Transverse colon (tissue), 4 donors: ENCODE results near the gene NTN3. TPM values are rescaled to one million over a fixed set of nuclear protein-coding genes. Genes with fewer than 3 reads are reported as not detected.

ENCODE experiments used
- DNase-seq: peaks from one replicate; pipeline ENCODE4 v3.0.0-alpha.2; 2019
- H3K27ac ChIP-seq, 4 donors: fragments of 200-600 bp; sonication (generic); 2 replicates each; pipeline ENCODE4 v1.5.1; 2016 to 2018; ENCODE audit warnings: inconsistent platforms in 4 of 4
- H3K27me3 ChIP-seq: fragments of 200-600 bp; sonication (generic); 2 replicates; pipeline ENCODE4 v1.5.1; 2017; ENCODE audit warnings: inconsistent platforms
- H3K36me3 ChIP-seq, 4 donors: fragments of 200-600 bp; sonication (generic); 2 replicates each; pipeline ENCODE4 v1.5.1; 2017 to 2019; ENCODE audit warnings: inconsistent platforms in 4 of 4
- H3K4me1 ChIP-seq, 4 donors: fragments of 200-600 bp; sonication (generic); 2 replicates each; pipeline ENCODE4 v1.5.1; 2017 to 2020; ENCODE audit warnings: inconsistent platforms in 4 of 4
- H3K4me3 ChIP-seq, 4 donors: fragments of 200-600 bp; sonication (generic); 1 replicate in 1 of 4; 2 replicates in 3 of 4; pipeline versions ENCODE4 v1.5.1 to v1.6.1; 2017 to 2019; ENCODE audit warnings: inconsistent platforms in 4 of 4
- H3K9me3 ChIP-seq, 2 donors: fragments of 200-600 bp; sonication (generic); 2 replicates each; pipeline ENCODE4 v1.5.1; 2017 to 2019; ENCODE audit warnings: inconsistent platforms in 2 of 2
- EP300 ChIP-seq: sonication (generic); formaldehyde crosslinking; IDR thresholded peaks from one replicate; pipeline ENCODE4 v1.6.1; 2017; ENCODE audit warnings: antibody characterized with exemption, low read depth
- POLR2A ChIP-seq: fragments of 450-650 bp; IDR thresholded peaks from one replicate; pipeline ENCODE4 v1.6.1; 2016; ENCODE audit warnings: antibody characterized with exemption, mild to moderate bottlenecking, moderate library complexity
- POLR2AphosphoS5 ChIP-seq, 3 donors: sonication (generic); formaldehyde crosslinking; IDR thresholded peaks; one replicate each; pipeline ENCODE4 v1.6.1; 2016; ENCODE audit warnings: antibody characterized with exemption in 3 of 3
- WGBS, 2 donors: methylation state at CpG; one replicate each; pipeline ENCODE4 v1.1.5; 2018; ENCODE audit warnings: low coverage in 1 of 2; 5-methylcytosine and 5-hydroxymethylcytosine counted together
- in situ Hi-C, 4 donors: fragments of 200-750 bp; cut with MboI; loops; one replicate each; pipeline versions ENCODE4 v1.15.0 to v1.15.1; 2017; ENCODE audit warnings: low sequenced_read_pairs in 3 of 4, low pct_ligation_motif_present in 1 of 4, low pct_unique_long_range_greater_than_20kb in 1 of 4
- intact Hi-C: fragments of 100-400 bp; cut with DNase I; formaldehyde crosslinking; loops from one replicate; pipeline ENCODE4 v1.15.1; 2023; ENCODE audit warnings: low total_unique reads
- total RNA-seq, 4 donors: library from RNA; depleted of rRNA; stranded (reverse); fragments of >200 nt; gene quantifications; one replicate each; pipeline ENCODE4 v1.1.0, GENCODE V29; 2016
- TF ChIP-seq, protein P1 (sequence below), 5 experiments: fragments of 200-600 bp in 3 of 5; fragments of 450-650 bp in 2 of 5; sonication (generic) in 3 of 5; IDR thresholded peaks; 1 replicate in 2 of 5; 2 replicates in 3 of 5; pipeline ENCODE4 v1.5.1; 2016 to 2017; ENCODE audit warnings: antibody characterized with exemption in 5 of 5, inconsistent platforms in 3 of 5, mild to moderate bottlenecking in 2 of 5, moderate library complexity in 1 of 5

The NTN3 gene
- total RNA-seq, 4 donors from 2014 or later: not detected

DNA sequence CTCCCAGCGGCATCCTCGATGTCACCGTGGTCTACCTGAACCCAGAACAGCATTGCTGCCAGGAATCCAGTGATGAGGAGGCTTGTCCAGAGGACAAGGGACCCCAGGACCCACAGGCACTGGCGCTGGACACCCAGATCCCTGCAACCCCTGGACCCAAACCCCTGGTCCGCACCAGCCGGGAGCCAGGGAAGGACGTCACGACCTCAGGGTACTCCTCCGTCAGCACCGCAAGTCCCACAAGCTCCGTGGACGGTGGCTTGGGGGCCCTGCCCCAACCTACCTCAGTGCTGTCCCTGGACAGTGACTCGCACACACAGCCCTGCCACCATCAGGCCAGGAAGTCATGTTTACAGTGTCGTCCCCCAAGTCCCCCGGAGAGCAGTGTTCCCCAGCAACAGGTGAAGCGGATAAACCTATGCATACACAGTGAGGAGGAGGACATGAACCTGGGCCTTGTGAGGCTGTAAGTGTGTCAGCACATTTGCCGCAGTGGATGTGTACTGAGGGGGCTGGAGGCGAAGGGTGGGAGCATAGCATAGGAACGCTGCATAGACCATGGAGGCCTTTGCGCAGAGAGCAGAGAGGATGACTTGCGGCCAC is 14.4 kb upstream of the NTN3 start:
- Histone ChIP-seq H3K36me3 (peaks cover 0 to 6% (median 0%) of the 10 kb centered on the region in 4 donors), H3K4me3 (no peak overlapping the region)

DNA sequence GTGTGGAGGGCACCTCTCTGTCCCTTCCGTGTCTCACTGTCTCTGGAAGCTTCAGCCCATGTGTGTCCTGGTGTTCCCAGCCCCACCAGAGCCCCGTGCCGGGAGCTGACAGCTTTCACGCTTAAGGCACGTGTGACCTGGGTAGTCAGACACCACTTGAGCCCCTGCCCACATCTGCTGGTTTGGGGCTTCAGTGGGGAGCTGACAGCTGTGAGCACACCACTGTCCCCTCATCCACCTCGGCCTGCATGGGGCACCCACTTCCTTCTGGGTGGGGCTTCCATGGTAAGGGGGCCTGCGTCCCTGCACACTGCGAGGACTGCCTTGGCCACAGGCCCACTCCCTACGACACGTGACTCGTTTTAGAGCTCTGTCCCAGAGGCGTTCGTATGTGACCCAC is 13.8 kb upstream of the NTN3 start:
- TF ChIP-seq POLR2A (no peak), POLR2AphosphoS5 (IDR thresholded peaks at IDR 0.05) (no peak), EP300 (no peak)
- TF ChIP-seq, protein P1, sequence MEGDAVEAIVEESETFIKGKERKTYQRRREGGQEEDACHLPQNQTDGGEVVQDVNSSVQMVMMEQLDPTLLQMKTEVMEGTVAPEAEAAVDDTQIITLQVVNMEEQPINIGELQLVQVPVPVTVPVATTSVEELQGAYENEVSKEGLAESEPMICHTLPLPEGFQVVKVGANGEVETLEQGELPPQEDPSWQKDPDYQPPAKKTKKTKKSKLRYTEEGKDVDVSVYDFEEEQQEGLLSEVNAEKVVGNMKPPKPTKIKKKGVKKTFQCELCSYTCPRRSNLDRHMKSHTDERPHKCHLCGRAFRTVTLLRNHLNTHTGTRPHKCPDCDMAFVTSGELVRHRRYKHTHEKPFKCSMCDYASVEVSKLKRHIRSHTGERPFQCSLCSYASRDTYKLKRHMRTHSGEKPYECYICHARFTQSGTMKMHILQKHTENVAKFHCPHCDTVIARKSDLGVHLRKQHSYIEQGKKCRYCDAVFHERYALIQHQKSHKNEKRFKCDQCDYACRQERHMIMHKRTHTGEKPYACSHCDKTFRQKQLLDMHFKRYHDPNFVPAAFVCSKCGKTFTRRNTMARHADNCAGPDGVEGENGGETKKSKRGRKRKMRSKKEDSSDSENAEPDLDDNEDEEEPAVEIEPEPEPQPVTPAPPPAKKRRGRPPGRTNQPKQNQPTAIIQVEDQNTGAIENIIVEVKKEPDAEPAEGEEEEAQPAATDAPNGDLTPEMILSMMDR (IDR thresholded peaks at IDR 0.05): no peak
- Histone ChIP-seq H3K4me3 (no peak overlapping the region), H3K4me1 (peaks cover 11 to 19% (median 15%) of the 10 kb centered on the region in 4 donors), H3K36me3 (peaks cover 0 to 6% (median 0%) of the 10 kb centered on the region in 4 donors), H3K27me3 (no peaks in the 10 kb centered on the region), H3K9me3 (no peaks in the 10 kb centered on the region), H3K27ac (no peak overlapping the region)
- DNase-seq: no peak
- WGBS, 2 donors: 77% methylated on average over 13 of the region's 13 CpGs; no CpG with 5 or more reads in 1 of the 2 donors
- intact Hi-C loops (no loop called here), in situ Hi-C loops (no loop called here)

More for the DNA sequence above, 14.4 kb upstream of the NTN3 start:
- peaks cover 11 to 19% (median 15%) of the 10 kb centered on the region in 4 donors for H3K4me1 ChIP-seq
- no peak overlapping the region for H3K27ac ChIP-seq
- no peaks in the 10 kb centered on the region for H3K27me3 ChIP-seq
- 91 to 94% methylated on average over 5 to 21 of the region's 21 CpGs for WGBS, 2 donors
- no peak for TF ChIP-seq POLR2AphosphoS5 (IDR thresholded peaks at IDR 0.05)
- TF ChIP-seq, protein P1 (IDR thresholded peaks at IDR 0.05): no peak
- TF ChIP-seq POLR2A: no peak
- TF ChIP-seq EP300: no peak
- DNase-seq: no peak
- intact Hi-C loops: no loop called here
- H3K9me3 ChIP-seq: no peaks in the 10 kb centered on the region
- in situ Hi-C loops: no loop called here

DNA sequence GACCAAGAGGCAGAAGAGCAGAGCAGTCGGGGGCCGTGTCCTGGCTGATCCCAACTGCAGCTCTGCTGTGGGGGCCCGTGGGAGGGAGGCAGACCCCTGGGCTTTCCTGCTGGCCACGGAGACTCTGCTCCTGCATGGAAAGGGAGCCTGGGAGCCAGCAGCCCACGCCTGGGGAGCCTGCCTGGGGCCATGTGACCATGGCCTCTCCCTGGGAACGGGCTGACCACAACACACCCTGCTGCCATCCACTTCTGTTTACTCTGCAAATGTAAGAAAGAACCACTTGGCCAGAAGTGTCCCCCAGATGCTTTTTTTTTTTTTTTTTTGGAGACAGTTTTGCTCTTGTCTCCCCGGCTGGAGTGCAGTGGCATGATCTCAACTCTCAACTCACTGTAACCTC is 13.2 kb upstream of the NTN3 start:
- no peak overlapping the region for H3K4me3 ChIP-seq
- peaks cover 0 to 6% (median 0%) of the 10 kb centered on the region in 4 donors for H3K36me3 ChIP-seq
- WGBS, 2 donors: 86 to 100% methylated on average over 1 to 7 of the region's 7 CpGs
- H3K4me1 ChIP-seq: peaks cover 11 to 19% (median 15%) of the 10 kb centered on the region in 4 donors
- no peak for DNase-seq
- intact Hi-C loops: no loop called here
- no peak overlapping the region for H3K27ac ChIP-seq
- H3K27me3 ChIP-seq: no peaks in the 10 kb centered on the region
- in situ Hi-C loops: no loop called here
- TF ChIP-seq POLR2A: no peak
- no peak for TF ChIP-seq POLR2AphosphoS5 (IDR thresholded peaks at IDR 0.05)
- TF ChIP-seq, protein P1 (IDR thresholded peaks at IDR 0.05): no peak
- TF ChIP-seq EP300: no peak
- H3K9me3 ChIP-seq: no peaks in the 10 kb centered on the region

DNA sequence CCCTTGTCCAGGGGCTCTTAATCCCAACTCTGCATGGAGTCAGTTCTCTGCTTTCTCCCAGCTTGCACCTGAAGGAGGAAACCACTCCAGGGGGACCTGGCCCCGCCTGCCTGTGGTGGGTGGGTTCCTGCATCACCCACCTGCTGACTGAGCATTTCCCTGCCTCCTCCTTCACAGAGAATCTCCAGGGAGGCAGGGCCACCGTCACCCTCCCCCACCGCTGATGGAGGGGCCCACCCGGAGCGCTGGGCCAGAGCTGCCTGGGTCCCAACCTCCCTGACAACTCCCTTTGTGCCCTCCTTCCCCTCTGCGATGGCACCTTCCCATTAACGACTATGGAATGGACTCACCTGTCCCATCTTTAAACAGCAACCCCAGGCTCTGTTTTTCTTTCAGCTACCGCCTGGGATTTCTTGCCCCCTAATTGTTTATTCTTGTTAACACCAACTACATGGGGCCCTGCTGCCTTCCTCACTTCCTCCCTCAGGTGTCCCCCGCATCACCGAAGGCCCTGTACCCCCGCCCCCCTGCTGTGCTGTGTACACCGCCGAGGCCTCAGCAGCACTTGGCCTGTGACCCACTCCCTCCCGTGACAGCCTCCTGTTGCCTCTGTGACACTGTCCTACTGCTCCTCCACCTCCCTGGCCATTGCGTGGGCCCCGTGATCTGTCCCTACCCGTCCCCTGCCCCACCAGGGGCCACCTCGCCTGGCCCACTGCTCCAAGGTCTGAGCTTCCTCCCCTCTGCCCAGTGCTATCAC is 12.0 kb upstream of the NTN3 start:
- Histone ChIP-seq H3K4me3 (peak overlapping the region; percentile 41 to 60 (median 49)), H3K9me3 (no peaks in the 10 kb centered on the region), H3K4me1 (peaks cover 11 to 19% (median 15%) of the 10 kb centered on the region in 4 donors), H3K27ac (peak overlapping the region in 3 of 4 donors; percentile 11 to 58 (median 18)), H3K36me3 (no peaks in the 10 kb centered on the region), H3K27me3 (no peaks in the 10 kb centered on the region)
- TF ChIP-seq POLR2AphosphoS5 (IDR thresholded peaks at IDR 0.05) (no peak), EP300 (no peak), POLR2A (no peak)
- TF ChIP-seq, protein P1 (IDR thresholded peaks at IDR 0.05): no peak
- no peak for DNase-seq
- intact Hi-C loops (no loop called here), in situ Hi-C loops (no loop called here)
- whole genome bisulfite sequencing, 2 donors: 27 to 45% methylated on average over 4 to 18 of the region's 18 CpGs
